DMS53 treated with DMSO at 0.1 percent for 48 hours (cell line): ENCODE results near the gene TTC19.
"Not testable (repeated sequence)": the region's sequence is repeated elsewhere in the genome, so short reads cannot be mapped to it uniquely, and the experiment has no call there.

Source experiments
- DNase-seq: peaks from one replicate; lab custom pipeline; 2025; ENCODE audit not compliant: unreplicated experiment; lab: John Stamatoyannopoulos, UW

Gene TTC19

GRCh38 chr17:16027708-16028584, 28.3 kb downstream of the TTC19 start:
- peak; percentile 91 for DNase-seq

- DNase-seq: no peak
Measured at GRCh38 chr17:16033729-16034349, 34.2 kb downstream of the TTC19 start.

GRCh38 chr17:16036261-16036660, 36.6 kb downstream of the TTC19 start:
- DNase-seq: no peak

DNA sequence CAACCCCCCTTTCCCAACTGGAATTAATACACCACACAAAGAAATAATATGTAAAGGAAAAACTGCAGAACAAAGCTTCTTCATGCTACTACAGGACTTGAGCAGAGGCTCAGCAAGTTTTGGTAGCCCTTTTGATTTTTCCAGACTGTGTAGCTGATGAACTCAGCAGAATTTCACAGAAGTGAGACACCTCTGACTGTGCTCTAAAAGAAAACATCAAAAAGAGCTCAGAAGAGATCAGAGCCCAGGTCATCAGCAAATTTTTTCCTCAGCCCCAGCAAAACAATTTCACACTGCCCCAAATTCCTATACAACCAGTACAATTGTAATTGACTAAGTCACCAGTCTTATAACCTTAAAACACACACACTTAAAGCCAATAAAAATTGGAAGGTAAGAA, 38.0 kb downstream of the TTC19 start:
- no peak for DNase-seq

- no peak for DNase-seq
Measured at GRCh38 chr17:16040710-16041251, 41.2 kb downstream of the TTC19 start.

GRCh38 chr17:16044487-16044886, 44.9 kb downstream of the TTC19 start:
- no peak for DNase-seq

DNA sequence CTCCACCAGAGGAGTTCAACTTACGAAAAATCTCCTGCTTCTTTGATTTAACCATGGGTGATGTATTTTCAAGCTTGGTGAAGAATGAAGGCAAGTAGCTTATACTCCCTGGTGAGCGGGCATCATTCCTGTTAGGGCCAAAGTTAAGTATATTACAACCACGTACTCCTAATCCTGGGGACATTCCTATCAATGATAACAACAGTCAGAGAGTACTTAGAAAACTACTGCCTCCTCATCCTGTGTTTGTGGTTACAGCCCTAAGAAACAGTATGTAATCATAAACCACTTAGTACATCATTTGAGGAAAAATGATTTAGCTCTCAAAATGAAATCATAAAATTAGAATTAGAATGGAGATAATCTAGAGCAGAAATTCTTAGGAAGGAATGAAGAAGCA, 47.3 kb downstream of the TTC19 start:
- no peak for DNase-seq

GRCh38 chr17:16048811-16049449, 49.3 kb downstream of the TTC19 start:
- DNase-seq: no peak

DNA sequence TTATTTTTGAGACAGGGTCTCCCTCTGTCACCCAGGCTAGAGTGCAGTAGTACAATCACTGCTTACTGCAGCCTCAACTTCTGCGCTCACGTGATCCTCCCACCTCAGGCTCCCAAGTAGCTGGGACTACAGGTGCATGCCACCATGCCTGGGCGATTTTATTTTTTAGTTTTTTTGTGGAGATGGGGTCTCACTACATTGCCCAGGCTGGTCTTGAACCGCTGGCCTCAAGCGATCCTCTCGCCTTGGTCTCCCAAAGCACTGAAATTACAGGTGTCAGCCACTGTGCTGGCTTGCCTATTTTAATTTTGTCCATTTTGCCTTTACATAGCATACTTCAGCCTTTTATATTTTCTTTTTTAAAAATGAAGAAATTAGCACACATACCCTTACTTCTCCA, 51.2 kb downstream of the TTC19 start:
- DNase-seq: no peak

DNA sequence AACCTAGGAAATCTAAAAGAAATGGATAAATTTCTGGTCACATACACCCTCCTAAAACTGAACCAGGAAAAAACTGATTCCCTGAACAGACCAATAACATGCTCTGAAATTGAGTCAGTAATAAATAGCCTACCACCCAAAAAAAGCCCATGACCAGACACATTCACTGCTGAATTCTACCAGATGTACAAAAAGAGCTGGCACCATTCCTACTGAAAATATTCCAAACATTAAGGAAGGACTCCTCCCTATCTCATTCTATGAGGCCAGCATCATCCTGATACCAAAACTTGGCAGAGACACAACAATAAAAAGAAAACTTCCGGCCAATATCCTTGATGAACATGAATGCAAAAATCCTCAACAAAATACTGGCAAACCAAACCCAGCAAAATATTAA, 52.9 kb downstream of the TTC19 start:
- DNase-seq: no peak

GRCh38 chr17:16055139-16055538, 55.5 kb downstream of the TTC19 start:
- DNase-seq: not testable (repeated sequence)

- no peak for DNase-seq
Measured at GRCh38 chr17:16061631-16062030, 62.0 kb downstream of the TTC19 start.

- no peak for DNase-seq
Measured at GRCh38 chr17:16066125-16066524, 66.5 kb downstream of the TTC19 start.

- DNase-seq: no peak
Measured at GRCh38 chr17:16068323-16068722, 68.7 kb downstream of the TTC19 start.

DNA sequence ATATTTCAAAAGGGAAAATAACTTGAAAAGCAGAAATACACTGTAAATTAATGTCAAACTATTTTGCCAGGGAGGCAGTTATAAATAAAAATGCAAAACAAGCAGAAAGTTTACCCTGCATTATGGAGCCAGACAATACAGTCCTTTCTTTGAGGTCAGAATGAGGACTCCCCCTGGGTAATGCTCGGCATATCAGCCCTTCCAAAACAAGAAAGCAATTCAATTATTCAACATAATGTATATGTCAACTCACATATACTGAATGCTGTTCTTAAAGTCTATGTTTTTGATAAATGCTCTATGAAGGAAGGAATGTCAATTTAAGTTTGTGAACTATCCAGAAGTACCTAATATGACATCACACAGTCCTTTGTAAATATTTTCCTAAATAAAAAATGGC, 72.4 kb downstream of the TTC19 start:
- no peak for DNase-seq

DNA sequence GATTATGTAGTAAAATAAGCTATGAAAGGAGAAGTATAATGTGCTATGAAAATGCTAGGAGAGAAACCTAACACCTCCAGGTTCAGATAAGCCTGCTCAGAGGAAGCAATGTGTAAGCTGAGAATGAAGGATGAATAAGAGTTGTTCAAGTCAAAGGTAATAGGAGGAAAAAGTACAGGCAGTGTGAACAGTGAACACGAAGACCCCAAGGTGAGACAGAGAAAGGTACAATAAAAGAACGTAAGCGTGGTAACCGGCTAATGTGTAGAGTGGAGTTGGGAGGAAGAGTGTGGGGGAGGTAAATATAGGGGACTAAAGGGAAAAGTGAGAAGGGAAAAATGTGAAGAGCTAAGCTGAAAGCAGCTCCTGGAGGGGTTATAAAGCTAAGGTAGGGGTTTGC, 74.2 kb downstream of the TTC19 start:
- no peak for DNase-seq

GRCh38 chr17:16074423-16074822, 74.8 kb downstream of the TTC19 start:
- DNase-seq: no peak

- DNase-seq: no peak
Measured at GRCh38 chr17:16075949-16076348, 76.3 kb downstream of the TTC19 start.
